PC-3 (cell line): ENCODE data around the gene CDH6. TPM values are rescaled to one million over a fixed set of nuclear protein-coding genes. Genes with fewer than 3 reads are reported as not detected.

ENCODE experiments used
- ATAC-seq: fragments of 200-7000 bp; cut with Tn5 transposase; 2 replicates; pipeline ENCODE4 v1.9.1; 2020; ENCODE audit warnings: mild to moderate bottlenecking, moderate library complexity
- BruUV-seq: library from RNA; stranded (reverse); fragments of 400-500 nt; replicated peaks from 2 replicates; lab custom pipeline; 2021; lab: Mats Ljungman, UMichigan
- CTCF ChIA-PET: fragments of 300-600 bp; sonication (Branson Sonifier 250); formaldehyde crosslinking; loops from one replicate; lab custom pipeline; 2022; ENCODE audit warnings: antibody characterized with exemption; lab: Charles Lee
- POLR2A ChIA-PET: fragments of 300-600 bp; sonication (Branson Sonifier 250); formaldehyde crosslinking; loops from one replicate; lab custom pipeline; 2022; ENCODE audit warnings: antibody characterized with exemption; ENCODE audit not compliant: unreplicated experiment; lab: Charles Lee
- DNase-seq: peaks from one replicate; pipeline ENCODE4 v3.0.0-alpha.2; 2015
- H2AFZ ChIP-seq: fragments of 300-600 bp; sonication (generic); 2 replicates; pipeline ENCODE4 v1.6.0; 2016; ENCODE audit warnings: antibody characterized with exemption, low read length
- H3F3A ChIP-seq: fragments of 300-600 bp; sonication (generic); one replicate; pipeline ENCODE4 v1.6.0; 2017; ENCODE audit warnings: antibody characterized with exemption, low read length, control low read depth, mild to moderate bottlenecking; ENCODE audit not compliant: unreplicated experiment
- H3K27ac ChIP-seq: fragments of 300-600 bp; sonication (generic); 2 replicates; pipeline ENCODE4 v1.5.1; 2016; ENCODE audit warnings: mild to moderate bottlenecking, low read length
- H3K27me3 ChIP-seq: fragments of 300-600 bp; sonication (generic); 2 replicates; pipeline ENCODE4 v1.6.1; 2016; ENCODE audit warnings: low read length, mixed read lengths
- H3K36me3 ChIP-seq: fragments of 300-600 bp; sonication (generic); 2 replicates; pipeline ENCODE4 v1.6.1; 2016; ENCODE audit warnings: low read depth, mixed run types, low read length, mixed read lengths
- H3K4me1 ChIP-seq: fragments of 300-600 bp; sonication (generic); 2 replicates; pipeline ENCODE4 v1.5.1; 2016; ENCODE audit warnings: low read length; ENCODE audit not compliant: insufficient read depth
- H3K4me2 ChIP-seq: fragments of 300-600 bp; sonication (generic); 2 replicates; pipeline ENCODE4 v1.6.0; 2016; ENCODE audit warnings: low read length
- H3K4me3 ChIP-seq: fragments of 300-600 bp; sonication (generic); 2 replicates; pipeline ENCODE4 v1.5.1; 2016; ENCODE audit warnings: mild to moderate bottlenecking, low read length, mixed read lengths
- H3K79me2 ChIP-seq: fragments of 300-600 bp; sonication (generic); 2 replicates; pipeline ENCODE4 v1.6.1; 2017; ENCODE audit warnings: low read length, mixed read lengths
- H3K9ac ChIP-seq: fragments of 300-600 bp; sonication (generic); 2 replicates; pipeline ENCODE4 v1.6.0; 2016; ENCODE audit warnings: mild to moderate bottlenecking, low read length
- H3K9me2 ChIP-seq: fragments of 300-600 bp; sonication (generic); replicated peaks from 2 replicates; pipeline ENCODE4 v1.6.1; 2016; ENCODE audit warnings: mixed run types, low read length, mixed read lengths
- H3K9me3 ChIP-seq: fragments of 300-600 bp; sonication (generic); 2 replicates; pipeline ENCODE4 v1.6.1; 2016; ENCODE audit warnings: low read length, mixed read lengths
- H4K20me1 ChIP-seq: fragments of 300-600 bp; sonication (generic); 2 replicates; pipeline ENCODE4 v1.6.1; 2016; ENCODE audit warnings: low read length, mixed read lengths
- EZH2 ChIP-seq: fragments of 300-600 bp; sonication (generic); IDR thresholded peaks from one replicate; pipeline ENCODE4 v1.6.1; 2017; ENCODE audit warnings: antibody characterized with exemption, mild to moderate bottlenecking, low read length; ENCODE audit not compliant: unreplicated experiment
- EZH2phosphoT487 ChIP-seq: fragments of 300-600 bp; sonication (generic); IDR thresholded peaks from 2 replicates; pipeline ENCODE4 v1.6.1; 2018; ENCODE audit warnings: mild to moderate bottlenecking, antibody characterized with exemption, low read length, borderline replicate concordance
- intact Hi-C: fragments of 100-400 bp; cut with micrococcal nuclease; formaldehyde crosslinking; loops from 2 replicates; pipeline ENCODE4 v1.9.0; 2023
- total RNA-seq: library from RNA; depleted of rRNA; stranded (reverse); fragments of >200 nt; gene quantifications from 2 replicates; pipeline ENCODE4 v1.2.3, GENCODE V29; 2014
- TF ChIP-seq, protein P1 (sequence below): fragments of 300-600 bp; sonication (generic); conservative IDR thresholded peaks from 2 replicates; pipeline ENCODE4 v1.5.1; 2017; ENCODE audit warnings: antibody characterized with exemption, low read depth, mild to moderate bottlenecking, low read length

CDH6 gene
- total RNA-seq, 1 experiment from 2014 or later: 1.9 TPM

DNA sequence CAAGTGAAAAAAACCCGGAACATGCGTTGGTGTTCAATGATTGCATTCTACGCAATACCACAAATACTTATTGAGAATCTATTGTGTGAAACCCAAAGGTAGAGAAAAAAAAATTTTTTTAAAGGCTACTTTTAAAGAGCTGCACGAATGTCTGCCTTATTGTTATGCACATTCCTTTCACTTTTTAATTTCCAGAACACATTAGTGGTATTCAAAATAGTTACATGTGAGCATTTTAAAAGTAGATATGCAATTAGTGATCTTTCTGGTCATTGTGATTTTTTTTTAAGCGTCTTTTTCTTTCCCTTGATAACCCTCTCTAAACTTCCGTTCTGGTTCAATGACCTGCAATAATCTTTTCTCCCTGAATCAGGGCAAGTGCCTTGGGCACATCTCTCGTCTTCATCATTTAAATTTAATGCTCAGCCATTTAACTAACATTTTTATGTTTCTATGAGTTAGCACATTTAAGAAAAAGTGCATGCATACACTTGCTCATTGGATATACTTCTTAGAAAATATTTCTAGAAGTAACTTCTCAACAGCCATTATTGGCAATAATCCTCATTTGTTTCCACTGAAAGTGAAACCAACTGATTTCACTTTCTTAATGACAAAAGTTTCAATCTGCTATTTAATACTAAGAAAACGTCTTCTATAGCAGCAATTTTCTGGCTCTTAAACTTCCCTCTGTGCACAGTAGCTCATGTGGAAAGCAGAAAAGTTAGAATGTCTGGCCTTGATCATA is 80.3 kb downstream of the CDH6 start:
- intact Hi-C loops: no loop called here
- Histone ChIP-seq H3K9me3 (no peaks in the 10 kb centered on the region), H3K27ac (no peak overlapping the region), H4K20me1 (no peaks in the 10 kb centered on the region), H3K4me2 (peak overlapping the region; percentile 69), H3K4me3 (peak overlapping the region; percentile 43), H3K36me3 (no peaks in the 10 kb centered on the region; the same call in 1 of the 2 replicates), H3K9ac (no peak overlapping the region), H3K27me3 (peaks cover 35% of the 10 kb centered on the region), H3K4me1 (no peaks in the 10 kb centered on the region), H3F3A (no peaks in the 10 kb centered on the region), H3K79me2 (no peaks in the 10 kb centered on the region), H3K9me2 (no peaks in the 10 kb centered on the region), H2AFZ (peak overlapping the region; percentile 46)
- ATAC-seq: no peak
- DNase-seq: no peak
- ChIA-PET POLR2A (no interaction called here), CTCF (no interaction called here)
- TF ChIP-seq EZH2phosphoT487 (no peak), EZH2 (no peak)
- TF ChIP-seq, protein P1, sequence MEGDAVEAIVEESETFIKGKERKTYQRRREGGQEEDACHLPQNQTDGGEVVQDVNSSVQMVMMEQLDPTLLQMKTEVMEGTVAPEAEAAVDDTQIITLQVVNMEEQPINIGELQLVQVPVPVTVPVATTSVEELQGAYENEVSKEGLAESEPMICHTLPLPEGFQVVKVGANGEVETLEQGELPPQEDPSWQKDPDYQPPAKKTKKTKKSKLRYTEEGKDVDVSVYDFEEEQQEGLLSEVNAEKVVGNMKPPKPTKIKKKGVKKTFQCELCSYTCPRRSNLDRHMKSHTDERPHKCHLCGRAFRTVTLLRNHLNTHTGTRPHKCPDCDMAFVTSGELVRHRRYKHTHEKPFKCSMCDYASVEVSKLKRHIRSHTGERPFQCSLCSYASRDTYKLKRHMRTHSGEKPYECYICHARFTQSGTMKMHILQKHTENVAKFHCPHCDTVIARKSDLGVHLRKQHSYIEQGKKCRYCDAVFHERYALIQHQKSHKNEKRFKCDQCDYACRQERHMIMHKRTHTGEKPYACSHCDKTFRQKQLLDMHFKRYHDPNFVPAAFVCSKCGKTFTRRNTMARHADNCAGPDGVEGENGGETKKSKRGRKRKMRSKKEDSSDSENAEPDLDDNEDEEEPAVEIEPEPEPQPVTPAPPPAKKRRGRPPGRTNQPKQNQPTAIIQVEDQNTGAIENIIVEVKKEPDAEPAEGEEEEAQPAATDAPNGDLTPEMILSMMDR: no peak
- no TSS peak for BruUV-seq

DNA sequence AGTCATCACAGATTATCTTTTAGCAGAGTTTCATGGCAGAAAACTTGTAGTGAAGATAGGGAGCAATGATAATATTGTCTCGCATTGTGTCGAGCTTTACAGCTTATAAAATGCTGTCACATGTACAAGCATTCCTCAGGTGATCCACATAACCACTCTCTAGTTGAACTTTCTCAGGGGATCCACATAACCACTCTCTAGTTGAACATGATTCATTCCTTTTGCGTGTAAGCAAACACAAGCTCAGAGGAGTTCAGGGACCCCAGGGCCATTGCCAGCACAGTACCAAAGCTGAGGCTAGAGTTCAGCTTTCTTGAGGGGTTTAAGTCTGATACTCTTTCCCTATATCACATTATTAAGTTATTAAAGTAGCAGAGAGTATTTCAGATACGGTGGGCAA is 86.7 kb downstream of the CDH6 start:
- Histone ChIP-seq H3K36me3 (no peaks in the 10 kb centered on the region), H3K4me1 (no peaks in the 10 kb centered on the region), H3K9ac (no peak overlapping the region), H3K27ac (no peak overlapping the region), H3K4me3 (no peak overlapping the region), H3K9me2 (no peaks in the 10 kb centered on the region), H3K79me2 (no peaks in the 10 kb centered on the region), H3K9me3 (no peaks in the 10 kb centered on the region), H4K20me1 (no peaks in the 10 kb centered on the region), H2AFZ (no peak overlapping the region), H3K27me3 (no peaks in the 10 kb centered on the region; the same call in 1 of the 2 replicates), H3K4me2 (no peak overlapping the region), H3F3A (no peaks in the 10 kb centered on the region)
- no TSS peak for BruUV-seq
- TF ChIP-seq, protein P1: no peak
- TF ChIP-seq EZH2: no peak
- TF ChIP-seq EZH2phosphoT487: no peak
- DNase-seq (no peak), ATAC-seq (no peak)
- ChIA-PET POLR2A (no interaction called here), CTCF (no interaction called here)
- intact Hi-C loops: no loop called here

DNA sequence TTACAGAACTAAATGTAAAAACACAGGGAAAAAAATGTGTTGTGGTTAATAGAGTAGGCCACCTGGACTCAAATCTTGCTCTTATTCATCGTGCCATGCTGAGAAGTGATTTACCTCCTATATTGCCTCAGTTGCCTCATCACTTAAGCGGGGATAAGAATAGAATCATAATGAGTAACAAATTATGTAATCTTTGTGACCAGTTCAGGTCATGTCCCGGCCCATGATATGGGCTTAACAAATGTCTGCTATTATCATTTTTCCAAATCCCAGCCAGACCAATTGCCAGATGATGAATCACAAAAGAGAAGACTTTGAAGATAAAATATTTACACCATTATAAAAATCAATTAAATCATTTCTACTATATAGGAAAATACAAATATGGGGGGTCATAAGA is 89.8 kb downstream of the CDH6 start:
- POLR2A ChIA-PET: no interaction called here

More for the DNA sequence above, 89.8 kb downstream of the CDH6 start:
- Histone ChIP-seq H3K9me3 (no peaks in the 10 kb centered on the region), H3F3A (no peaks in the 10 kb centered on the region), H3K4me3 (no peak overlapping the region), H3K79me2 (no peaks in the 10 kb centered on the region), H4K20me1 (no peaks in the 10 kb centered on the region), H3K4me2 (no peak overlapping the region), H3K9me2 (no peaks in the 10 kb centered on the region), H3K36me3 (no peaks in the 10 kb centered on the region), H3K4me1 (no peaks in the 10 kb centered on the region), H2AFZ (no peak overlapping the region), H3K9ac (no peak overlapping the region), H3K27ac (no peak overlapping the region), H3K27me3 (no peaks in the 10 kb centered on the region; the same call in 1 of the 2 replicates)
- no peak for ATAC-seq
- intact Hi-C loops: no loop called here
- TF ChIP-seq, protein P1: no peak
- CTCF ChIA-PET: no interaction called here
- no peak for DNase-seq
- BruUV-seq: no TSS peak
